Stomach smooth muscle (tissue), 2 donors: ENCODE data around the gene UPK2.
A peak's percentile ranks its signal among the peaks of the same experiment; 100 is the strongest.

Source experiments
- H3K27ac ChIP-seq: one replicate; pipeline ENCODE4 v1.7.0; 2013; ENCODE audit warnings: mild to moderate bottlenecking, low read length, inconsistent platforms
- H3K27me3 ChIP-seq, 2 donors: one replicate each; pipeline ENCODE4 v1.7.0; 2013; ENCODE audit warnings: low read length in 2 of 2; ENCODE audit not compliant: insufficient read depth in 2 of 2, control insufficient read depth in 1 of 2
- H3K36me3 ChIP-seq, 2 donors: one replicate each; pipeline ENCODE4 v1.7.0; 2013; ENCODE audit warnings: low read length in 2 of 2; ENCODE audit not compliant: control insufficient read depth in 2 of 2, insufficient read depth in 2 of 2
- H3K4me1 ChIP-seq: one replicate; pipeline ENCODE4 v1.7.0; 2013; ENCODE audit warnings: low read length; ENCODE audit not compliant: control insufficient read depth, insufficient read depth
- H3K4me3 ChIP-seq, 2 donors: one replicate each; pipeline ENCODE4 v1.7.0; 2013; ENCODE audit warnings: low read length in 2 of 2
- H3K9ac ChIP-seq, 2 donors: one replicate each; pipeline ENCODE4 v1.7.0; 2013; ENCODE audit warnings: low read length in 2 of 2, mild to moderate bottlenecking in 1 of 2
- H3K9me3 ChIP-seq, 2 donors: one replicate each; pipeline ENCODE4 v1.7.0; 2013; ENCODE audit warnings: low read length in 2 of 2; ENCODE audit not compliant: control insufficient read depth in 2 of 2
- donor health status: healthy.
- donor health status: Pancreatic carcinoma.

Gene UPK2

GRCh38 chr11:118918686-118919280 is 37.3 kb upstream of the UPK2 start:
- H3K36me3 ChIP-seq = peaks cover 0 to 2% of the 10 kb centered on the region in 2 donors
- peaks cover 98% of the 10 kb centered on the region for H3K4me1 ChIP-seq
- peak overlapping the region; percentile 95 for H3K27ac ChIP-seq
- H3K9me3 ChIP-seq = no peaks in the 10 kb centered on the region
- peak overlapping the region; percentile 12 to 99 for H3K4me3 ChIP-seq
- no peaks in the 10 kb centered on the region for H3K27me3 ChIP-seq
- H3K9ac ChIP-seq = peak overlapping the region; percentile 68 to 90

GRCh38 chr11:118921121-118921928 is 34.8 kb upstream of the UPK2 start:
- H3K4me1 ChIP-seq = peaks cover 80% of the 10 kb centered on the region
- H3K4me3 ChIP-seq = peak overlapping the region; percentile 99

GRCh38 chr11:118921929-118922744 is 34.0 kb upstream of the UPK2 start:
- Histone ChIP-seq H3K9me3 (no peaks in the 10 kb centered on the region), H3K4me3 (peak overlapping the region; percentile 99), H3K27ac (peak overlapping the region; percentile 85), H3K27me3 (no peaks in the 10 kb centered on the region), H3K9ac (peak overlapping the region; percentile 90 to 91), H3K36me3 (no peaks in the 10 kb centered on the region), H3K4me1 (peaks cover 78% of the 10 kb centered on the region)

More at GRCh38 chr11:118921121-118921928, 34.8 kb upstream of the UPK2 start:
- Histone ChIP-seq H3K36me3 (no peaks in the 10 kb centered on the region), H3K27me3 (no peaks in the 10 kb centered on the region), H3K27ac (peak overlapping the region; percentile 85), H3K9me3 (no peaks in the 10 kb centered on the region), H3K9ac (peak overlapping the region; percentile 55 to 90)

- Histone ChIP-seq H3K4me1 (peaks cover 79% of the 10 kb centered on the region), H3K36me3 (no peaks in the 10 kb centered on the region), H3K27ac (peak overlapping the region; percentile 85), H3K9me3 (no peaks in the 10 kb centered on the region), H3K4me3 (peak overlapping the region; percentile 99), H3K27me3 (no peaks in the 10 kb centered on the region), H3K9ac (peak overlapping the region; percentile 90 to 91)
These were observed 33.1 kb upstream of the UPK2 start for GRCh38 chr11:118922745-118923627.

GRCh38 chr11:118923721-118924587 is 32.1 kb upstream of the UPK2 start:
- Histone ChIP-seq H3K9ac (peak overlapping the region; percentile 90 to 91), H3K4me3 (peak overlapping the region; percentile 99), H3K27ac (peak overlapping the region; percentile 85), H3K9me3 (no peaks in the 10 kb centered on the region), H3K4me1 (peaks cover 79% of the 10 kb centered on the region), H3K36me3 (no peaks in the 10 kb centered on the region), H3K27me3 (no peaks in the 10 kb centered on the region)

- Histone ChIP-seq H3K9me3 (no peaks in the 10 kb centered on the region), H3K36me3 (no peaks in the 10 kb centered on the region), H3K4me1 (peaks cover 72% of the 10 kb centered on the region), H3K4me3 (peak overlapping the region; percentile 99), H3K27ac (peak overlapping the region; percentile 85), H3K27me3 (no peaks in the 10 kb centered on the region), H3K9ac (peak overlapping the region; percentile 90 to 91)
These were observed 31.2 kb upstream of the UPK2 start for GRCh38 chr11:118924591-118925585.

- H3K9ac ChIP-seq = peak overlapping the region; percentile 47 to 49
- peak overlapping the region; percentile 91 for H3K27ac ChIP-seq
- no peaks in the 10 kb centered on the region for H3K36me3 ChIP-seq
- no peaks in the 10 kb centered on the region for H3K9me3 ChIP-seq
- H3K27me3 ChIP-seq = no peaks in the 10 kb centered on the region
- peak overlapping the region; percentile 41 to 84 for H3K4me3 ChIP-seq
- H3K4me1 ChIP-seq = peaks cover 54% of the 10 kb centered on the region
These were observed 28.5 kb upstream of the UPK2 start for GRCh38 chr11:118927554-118928100.

GRCh38 chr11:118928101-118928869 is 27.8 kb upstream of the UPK2 start:
- Histone ChIP-seq H3K27me3 (no peaks in the 10 kb centered on the region), H3K9me3 (no peaks in the 10 kb centered on the region), H3K4me3 (peak overlapping the region; percentile 84 to 88), H3K9ac (peak overlapping the region; percentile 71 to 77), H3K4me1 (peaks cover 52% of the 10 kb centered on the region), H3K36me3 (no peaks in the 10 kb centered on the region), H3K27ac (peak overlapping the region; percentile 91)
